ENCODE results near the gene CCDC87.

DNA sequence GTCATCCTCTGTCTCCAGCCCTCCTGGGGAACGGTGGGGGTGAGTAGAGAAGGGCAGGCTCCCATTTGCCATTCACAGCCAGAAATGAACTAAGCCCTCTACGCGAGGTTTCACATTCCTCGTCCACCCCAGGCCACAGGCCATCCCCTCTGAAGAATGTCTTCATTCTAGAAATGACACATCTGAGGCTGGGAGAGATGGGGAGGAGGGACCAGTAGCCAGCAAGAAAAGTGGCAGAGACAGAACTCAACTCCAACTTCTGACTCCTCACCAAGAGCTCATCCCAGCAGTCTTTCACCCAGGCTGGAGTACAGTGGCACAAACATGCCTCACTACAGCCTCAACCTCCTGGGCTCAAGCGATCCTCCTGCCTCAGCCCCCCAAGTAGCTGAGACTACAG, 27.9 kb downstream of the CCDC87 start:
- TF ChIP-seq, protein P1, sequence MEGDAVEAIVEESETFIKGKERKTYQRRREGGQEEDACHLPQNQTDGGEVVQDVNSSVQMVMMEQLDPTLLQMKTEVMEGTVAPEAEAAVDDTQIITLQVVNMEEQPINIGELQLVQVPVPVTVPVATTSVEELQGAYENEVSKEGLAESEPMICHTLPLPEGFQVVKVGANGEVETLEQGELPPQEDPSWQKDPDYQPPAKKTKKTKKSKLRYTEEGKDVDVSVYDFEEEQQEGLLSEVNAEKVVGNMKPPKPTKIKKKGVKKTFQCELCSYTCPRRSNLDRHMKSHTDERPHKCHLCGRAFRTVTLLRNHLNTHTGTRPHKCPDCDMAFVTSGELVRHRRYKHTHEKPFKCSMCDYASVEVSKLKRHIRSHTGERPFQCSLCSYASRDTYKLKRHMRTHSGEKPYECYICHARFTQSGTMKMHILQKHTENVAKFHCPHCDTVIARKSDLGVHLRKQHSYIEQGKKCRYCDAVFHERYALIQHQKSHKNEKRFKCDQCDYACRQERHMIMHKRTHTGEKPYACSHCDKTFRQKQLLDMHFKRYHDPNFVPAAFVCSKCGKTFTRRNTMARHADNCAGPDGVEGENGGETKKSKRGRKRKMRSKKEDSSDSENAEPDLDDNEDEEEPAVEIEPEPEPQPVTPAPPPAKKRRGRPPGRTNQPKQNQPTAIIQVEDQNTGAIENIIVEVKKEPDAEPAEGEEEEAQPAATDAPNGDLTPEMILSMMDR (IDR thresholded peaks at IDR 0.05) = no peak
- TF ChIP-seq POLR2A (IDR thresholded peaks at IDR 0.05) = no peak

Measured in lower leg skin (tissue), 3 donors.